HG02938 (cell line): ENCODE data around the gene ENTPD1.

Experiments
- ATAC-seq: cut with Tn5 transposase; IDR thresholded peaks from one replicate; pipeline ENCODE4 v1.9.1; 2021; ENCODE audit warnings: mild to moderate bottlenecking, moderate library complexity; ENCODE audit not compliant: unreplicated experiment

ENTPD1 gene

GRCh38 chr10:95820363-95820762 lies 64.4 kb downstream of the ENTPD1 start:
- no peak for ATAC-seq

- no peak for ATAC-seq
Measured at GRCh38 chr10:95821720-95822119, 65.8 kb downstream of the ENTPD1 start.

- ATAC-seq: no peak
Measured at GRCh38 chr10:95830044-95830443, 74.1 kb downstream of the ENTPD1 start.

GRCh38 chr10:95831076-95831475 lies 75.1 kb downstream of the ENTPD1 start:
- ATAC-seq: no peak

- ATAC-seq: no peak
Measured at GRCh38 chr10:95831515-95831914, 75.6 kb downstream of the ENTPD1 start.

- ATAC-seq: peak; percentile 87
Measured at GRCh38 chr10:95832216-95833041, 76.5 kb downstream of the ENTPD1 start.

DNA sequence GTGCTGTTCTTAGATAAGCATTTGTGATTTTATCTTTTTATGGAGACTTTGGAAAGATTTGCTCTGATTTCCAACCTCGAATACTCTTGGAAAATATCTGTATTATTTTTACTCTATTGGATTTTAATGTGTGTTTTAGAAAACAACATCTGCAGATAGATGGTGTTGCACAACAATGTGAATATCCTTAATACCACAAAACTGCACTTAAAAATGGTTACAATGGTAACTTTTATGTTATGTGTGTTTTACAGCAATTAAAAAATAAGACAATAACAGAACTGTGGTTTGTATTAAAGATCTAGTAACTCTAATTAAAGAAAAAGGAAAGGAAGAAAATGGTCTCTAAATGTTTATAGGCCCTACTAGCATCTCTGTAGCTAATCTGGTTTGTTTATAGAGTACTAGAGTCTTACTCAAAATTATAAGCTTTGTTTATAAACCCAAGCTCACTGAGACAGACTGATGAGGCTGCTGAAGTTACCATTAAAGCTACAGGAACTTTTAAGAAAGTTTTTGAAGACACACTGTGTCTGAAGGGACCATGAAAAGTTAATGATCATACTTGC lies 77.2 kb downstream of the ENTPD1 start:
- no peak for ATAC-seq

DNA sequence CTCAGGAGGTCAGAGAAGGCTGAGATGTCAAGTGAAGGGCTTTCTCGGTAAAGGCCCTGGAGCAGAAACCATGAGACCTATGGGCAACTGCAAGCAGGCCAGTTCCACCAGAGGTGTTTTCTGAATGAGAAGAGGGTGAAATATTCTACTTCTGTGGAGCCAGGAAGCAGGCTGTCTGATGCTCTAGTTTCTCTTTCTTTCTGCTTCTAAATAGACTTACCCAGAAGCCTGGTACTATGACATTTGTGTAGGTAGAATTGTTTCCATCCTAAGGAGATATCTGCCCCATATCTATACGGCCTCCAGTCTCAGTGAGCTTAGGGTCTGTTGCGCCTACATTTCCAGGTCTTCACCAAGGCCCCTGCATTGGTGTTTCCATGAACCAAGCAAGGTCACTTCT lies 78.4 kb downstream of the ENTPD1 start:
- ATAC-seq: no peak

DNA sequence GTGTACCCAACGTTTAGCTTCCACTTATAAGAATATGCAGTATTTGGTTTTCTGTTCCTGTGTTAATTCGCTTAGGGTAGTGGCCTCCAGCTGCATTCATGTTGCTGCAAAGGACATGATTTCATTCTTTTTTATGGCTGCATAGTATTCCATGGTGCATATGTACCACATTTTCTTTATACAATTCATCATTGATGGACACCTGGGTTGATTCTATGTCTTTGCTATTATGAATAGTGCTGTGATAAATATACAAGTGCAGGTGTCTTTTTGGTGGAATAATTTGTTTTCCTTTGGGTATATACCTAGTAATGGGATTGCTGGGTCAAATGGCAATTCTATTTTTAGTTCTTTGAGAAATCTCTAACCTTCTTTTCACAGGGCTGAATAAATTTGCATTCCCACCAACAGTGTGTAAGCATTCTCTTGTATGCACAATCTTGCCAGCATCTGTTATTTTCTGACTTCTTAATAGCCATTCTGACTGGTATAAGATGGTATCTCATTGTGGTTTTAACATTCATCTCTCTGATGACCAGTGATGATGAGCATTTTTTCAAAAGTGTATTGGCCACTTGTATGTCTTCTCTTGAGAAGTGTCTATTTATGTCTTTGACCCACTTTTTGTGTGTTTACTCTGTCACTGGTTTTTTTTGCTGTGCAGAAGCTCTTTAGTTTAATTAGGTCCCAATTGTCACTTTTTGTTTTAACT lies 79.3 kb downstream of the ENTPD1 start:
- ATAC-seq: no peak

DNA sequence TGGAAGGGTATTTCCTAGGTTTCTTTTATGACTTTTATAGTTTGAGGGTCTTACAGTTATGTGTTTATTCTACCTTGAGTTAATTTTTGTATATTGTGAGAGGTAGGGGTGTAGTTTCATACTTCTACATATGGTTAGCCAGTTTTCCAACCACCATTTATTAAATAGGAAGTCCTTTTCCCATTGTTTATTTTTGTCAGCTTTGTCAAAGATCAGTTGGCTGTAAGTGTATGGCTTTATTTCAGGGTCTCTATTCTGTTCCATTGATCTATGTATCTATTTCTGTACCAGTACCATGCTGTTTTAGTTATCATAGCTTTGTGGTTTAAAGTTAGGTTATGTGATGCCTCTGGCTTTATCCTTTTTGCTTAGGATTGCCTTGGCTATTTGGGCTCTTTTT lies 79.9 kb downstream of the ENTPD1 start:
- ATAC-seq: no peak

- no peak for ATAC-seq
Measured at GRCh38 chr10:95836610-95837355, 80.8 kb downstream of the ENTPD1 start.

DNA sequence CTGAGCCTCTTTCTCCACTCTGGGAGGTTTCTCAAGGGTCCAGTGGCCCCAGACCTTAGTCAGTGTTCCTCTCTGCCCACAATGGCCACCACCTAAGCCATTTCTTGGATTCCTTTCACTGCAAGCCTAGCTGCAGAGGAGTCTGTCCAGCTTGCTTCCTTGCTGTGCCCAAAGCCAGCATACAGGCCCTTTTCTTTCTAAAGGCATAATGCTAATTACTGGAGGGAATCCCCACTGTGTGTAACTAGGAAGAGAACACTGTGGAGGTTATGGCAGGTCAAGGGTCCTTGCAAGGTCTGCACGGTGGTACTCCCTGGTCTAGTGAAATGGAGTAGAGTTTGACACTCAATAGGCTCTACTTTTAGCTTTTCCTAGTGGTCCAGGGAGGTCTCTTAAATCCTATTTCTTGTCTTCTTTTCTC lies 81.4 kb downstream of the ENTPD1 start:
- peak; percentile 14 for ATAC-seq

DNA sequence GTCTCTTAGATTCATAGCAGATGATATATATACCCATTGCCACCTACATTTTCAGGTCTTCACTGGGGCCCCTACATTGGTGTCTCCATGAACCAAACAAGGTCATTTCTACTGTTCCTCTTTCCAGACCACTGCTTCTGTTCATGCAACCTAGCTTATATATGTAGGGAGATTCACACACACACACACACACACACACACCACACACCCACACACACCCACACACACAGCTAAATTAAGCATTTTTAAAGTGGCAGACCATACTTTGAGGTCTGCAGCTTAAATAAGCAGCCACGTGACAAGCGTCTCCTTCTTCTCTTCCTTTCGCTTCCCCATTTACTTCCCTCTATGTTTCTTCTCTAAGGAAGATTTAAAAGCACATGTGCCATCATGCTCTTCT lies 81.8 kb downstream of the ENTPD1 start:
- ATAC-seq: peak; percentile 26

- no peak for ATAC-seq
Measured at GRCh38 chr10:95840121-95840520, 84.2 kb downstream of the ENTPD1 start.

DNA sequence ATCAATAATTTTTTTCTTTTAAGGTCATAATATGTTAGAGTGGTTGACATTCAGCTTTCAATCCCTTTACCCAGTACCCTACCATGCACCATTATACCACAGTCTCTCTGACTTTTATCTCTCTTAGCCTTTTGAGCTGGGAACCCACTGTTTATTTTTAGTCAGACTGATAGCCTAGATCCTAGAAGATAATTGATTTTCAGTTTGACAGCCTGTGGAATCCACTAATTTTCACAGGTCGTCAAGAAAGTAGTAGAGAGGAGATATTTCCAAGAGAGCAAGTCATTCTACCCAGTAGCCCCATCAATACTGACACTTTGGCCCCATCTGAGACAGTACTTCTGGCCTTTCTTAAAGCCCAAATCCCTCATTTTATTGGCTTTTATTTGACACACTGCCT lies 84.7 kb downstream of the ENTPD1 start:
- no peak for ATAC-seq

DNA sequence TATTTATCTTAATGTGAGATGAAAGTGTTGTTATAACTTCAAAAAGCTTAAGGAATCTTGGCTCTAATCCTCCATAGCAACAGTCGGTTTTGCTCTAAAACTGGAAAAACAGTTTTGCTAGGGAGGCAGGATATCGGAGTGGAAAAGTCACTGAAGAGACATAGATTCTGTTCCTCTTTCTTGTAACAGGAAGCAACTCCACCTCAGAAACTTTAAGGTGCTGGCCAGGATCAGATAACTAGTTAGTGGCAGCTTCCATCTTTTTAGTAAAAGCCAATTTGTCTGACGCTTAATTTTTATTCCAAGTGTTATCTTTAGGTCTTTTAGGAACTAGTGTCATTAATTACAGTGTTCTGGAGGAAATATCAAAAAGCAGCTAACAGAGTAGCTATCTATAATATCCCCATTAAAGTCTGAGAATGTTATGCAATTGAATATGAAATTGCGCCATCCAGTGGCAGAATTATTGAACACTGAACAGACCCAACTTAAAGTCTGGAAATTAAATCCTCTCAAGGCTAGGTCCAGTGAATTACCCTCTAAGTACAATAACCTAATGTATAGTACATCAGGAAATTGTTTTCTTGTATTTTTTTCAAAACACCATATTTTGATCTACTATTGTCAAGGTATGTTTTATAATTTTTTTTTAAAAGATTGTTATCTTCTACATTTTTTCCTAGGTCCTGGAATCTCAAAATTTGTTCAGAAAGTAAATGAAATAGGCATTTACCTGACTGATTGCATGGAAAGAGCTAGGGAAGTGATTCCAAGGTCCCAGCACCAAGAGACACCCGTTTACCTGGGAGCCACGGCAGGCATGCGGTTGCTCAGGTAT lies 85.9 kb downstream of the ENTPD1 start:
- ATAC-seq: peak; percentile 40

- no peak for ATAC-seq
Measured at GRCh38 chr10:95845411-95845810, 89.4 kb downstream of the ENTPD1 start.

GRCh38 chr10:95847007-95847406 lies 91.0 kb downstream of the ENTPD1 start:
- no peak for ATAC-seq

DNA sequence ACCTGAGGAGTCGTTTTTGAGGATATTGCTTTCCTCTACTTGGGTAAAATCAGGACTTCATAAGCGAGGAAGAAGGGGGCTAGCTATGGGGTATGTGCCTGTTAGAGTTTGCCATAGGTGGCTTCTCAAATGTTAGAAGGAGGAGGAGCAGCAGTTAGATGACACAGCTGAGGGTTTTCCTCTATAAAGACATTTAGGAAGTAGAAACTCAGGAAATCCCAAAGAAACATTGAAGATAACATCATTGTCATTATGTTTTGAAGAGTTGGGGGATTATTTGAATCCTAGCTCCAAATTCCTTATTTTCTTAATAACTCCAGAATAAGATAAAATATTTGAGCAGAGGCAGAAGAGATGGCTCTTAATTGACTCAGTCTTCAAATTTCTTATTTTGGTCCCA lies 92.9 kb downstream of the ENTPD1 start:
- no peak for ATAC-seq

- ATAC-seq: no peak
Measured at GRCh38 chr10:95850791-95851190, 94.8 kb downstream of the ENTPD1 start.
